HG03159 (cell line): ENCODE measurements around the gene PPP1R3F.

Source experiments
- ATAC-seq: cut with Tn5 transposase; IDR thresholded peaks from one replicate; pipeline ENCODE4 v1.9.1; 2021; ENCODE audit warnings: mild to moderate bottlenecking, moderate library complexity; ENCODE audit not compliant: unreplicated experiment

The PPP1R3F gene

GRCh38 chrX:49249071-49249470 lies 20.5 kb upstream of the PPP1R3F start:
- no peak for ATAC-seq

DNA sequence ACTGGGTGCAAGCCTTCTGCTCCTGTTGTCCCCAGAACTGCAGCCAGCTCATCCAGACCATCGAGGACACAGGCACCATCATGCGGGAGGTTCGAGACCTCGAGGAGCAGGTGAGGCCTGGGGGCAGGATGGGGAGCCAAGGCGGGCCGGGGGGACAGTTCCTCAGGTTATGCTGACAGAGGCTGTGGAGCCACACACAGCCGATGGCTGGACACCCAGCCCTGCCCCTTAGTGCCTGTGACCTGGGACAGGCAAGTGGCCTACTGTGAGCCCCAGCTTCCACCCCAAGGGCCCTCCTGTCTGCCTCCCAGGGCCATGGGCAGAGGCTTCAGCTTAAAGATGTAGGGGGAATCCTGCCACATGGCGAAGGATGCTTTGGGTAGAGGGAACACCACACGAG lies 20.0 kb upstream of the PPP1R3F start:
- no peak for ATAC-seq

DNA sequence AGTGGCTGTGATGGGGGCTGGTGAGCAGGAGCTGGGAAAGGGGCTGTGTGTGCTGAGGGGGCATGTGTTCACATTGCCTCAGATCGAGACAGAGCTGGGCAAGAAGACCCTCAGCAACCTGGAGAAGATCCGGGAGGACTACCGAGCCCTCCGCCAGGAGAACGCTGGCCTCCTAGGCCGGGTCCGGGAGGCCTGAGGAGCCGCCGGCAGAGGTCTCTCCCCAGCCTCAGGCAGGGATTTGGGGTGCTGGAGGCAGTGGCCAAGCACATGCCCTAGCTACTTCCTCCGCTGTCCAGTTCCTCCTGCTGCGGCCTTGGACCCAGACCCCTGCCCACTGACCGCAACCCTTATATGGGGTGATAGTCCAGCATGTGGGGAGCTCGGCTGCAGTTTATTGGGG lies 19.5 kb upstream of the PPP1R3F start:
- ATAC-seq, result no peak

GRCh38 chrX:49250578-49250977 lies 19.0 kb upstream of the PPP1R3F start:
- no peak for ATAC-seq

- no peak for ATAC-seq
These were observed 18.3 kb upstream of the PPP1R3F start for GRCh38 chrX:49251325-49251724.

DNA sequence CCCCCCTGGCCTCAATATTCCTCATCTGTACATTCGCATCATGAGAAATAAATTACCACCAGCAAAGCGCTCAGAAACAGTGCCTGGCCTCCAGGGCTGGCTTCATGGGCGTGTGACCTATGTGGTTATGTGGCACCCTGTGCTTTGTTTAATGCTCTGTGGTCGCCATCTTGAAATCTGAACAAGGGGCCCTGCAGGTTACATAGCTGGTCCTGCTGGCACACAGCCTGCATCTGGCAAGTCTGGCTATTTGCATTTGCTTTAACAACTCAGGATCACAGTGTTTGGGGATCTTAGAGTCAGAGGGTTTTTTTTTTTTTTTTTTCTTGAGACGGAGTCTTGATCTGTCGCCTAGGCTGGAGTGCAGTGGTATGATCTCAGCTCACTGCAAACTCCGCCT lies 15.0 kb upstream of the PPP1R3F start:
- no peak for ATAC-seq

- no peak for ATAC-seq
These were observed 13.2 kb upstream of the PPP1R3F start for GRCh38 chrX:49256268-49256995.

- ATAC-seq, result no peak
These were observed 12.4 kb upstream of the PPP1R3F start for GRCh38 chrX:49257074-49257790.

DNA sequence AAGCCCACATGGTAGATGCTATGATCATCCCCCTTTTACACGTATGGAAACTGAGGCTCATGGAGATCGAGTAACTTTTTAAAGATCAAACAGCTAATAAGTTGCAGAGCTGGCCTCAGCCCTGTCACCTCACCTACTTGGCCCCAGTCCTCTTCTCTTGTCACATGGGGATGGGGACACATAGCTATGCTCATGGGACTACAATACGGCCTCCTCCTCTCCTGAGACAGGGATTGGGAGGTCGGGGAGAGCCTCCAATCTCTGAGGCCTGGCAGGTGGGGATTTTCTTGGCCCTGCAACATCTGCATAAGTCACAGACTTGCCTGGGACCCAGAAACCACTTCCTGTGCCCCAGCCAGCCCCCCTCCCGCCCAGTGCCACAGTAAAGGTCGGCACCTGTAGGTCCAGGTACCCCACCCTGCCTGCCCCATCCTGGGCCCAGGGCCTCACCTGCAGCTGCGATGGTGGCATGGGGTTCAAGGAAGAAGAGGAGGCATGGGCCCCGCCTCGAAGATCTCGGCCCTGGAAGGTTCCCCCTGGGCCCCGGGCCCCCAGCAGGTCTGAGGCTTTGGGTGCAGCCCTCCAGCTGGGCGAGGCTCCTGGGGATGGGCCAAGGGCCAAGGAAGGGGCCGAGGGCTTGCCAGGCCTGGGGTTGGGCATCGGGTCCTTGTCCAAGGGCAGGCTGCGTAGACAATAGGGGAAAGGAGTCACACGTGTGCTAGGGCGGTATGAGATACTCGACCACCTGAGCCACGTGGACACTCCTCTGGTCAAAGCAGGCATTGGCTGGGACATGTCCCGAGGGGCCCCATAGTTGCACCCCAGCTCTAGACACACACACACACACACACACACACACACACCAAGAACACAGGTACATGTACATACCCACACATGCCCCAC lies 11.5 kb upstream of the PPP1R3F start:
- no peak for ATAC-seq

GRCh38 chrX:49258749-49259124 lies 10.9 kb upstream of the PPP1R3F start:
- no peak for ATAC-seq

DNA sequence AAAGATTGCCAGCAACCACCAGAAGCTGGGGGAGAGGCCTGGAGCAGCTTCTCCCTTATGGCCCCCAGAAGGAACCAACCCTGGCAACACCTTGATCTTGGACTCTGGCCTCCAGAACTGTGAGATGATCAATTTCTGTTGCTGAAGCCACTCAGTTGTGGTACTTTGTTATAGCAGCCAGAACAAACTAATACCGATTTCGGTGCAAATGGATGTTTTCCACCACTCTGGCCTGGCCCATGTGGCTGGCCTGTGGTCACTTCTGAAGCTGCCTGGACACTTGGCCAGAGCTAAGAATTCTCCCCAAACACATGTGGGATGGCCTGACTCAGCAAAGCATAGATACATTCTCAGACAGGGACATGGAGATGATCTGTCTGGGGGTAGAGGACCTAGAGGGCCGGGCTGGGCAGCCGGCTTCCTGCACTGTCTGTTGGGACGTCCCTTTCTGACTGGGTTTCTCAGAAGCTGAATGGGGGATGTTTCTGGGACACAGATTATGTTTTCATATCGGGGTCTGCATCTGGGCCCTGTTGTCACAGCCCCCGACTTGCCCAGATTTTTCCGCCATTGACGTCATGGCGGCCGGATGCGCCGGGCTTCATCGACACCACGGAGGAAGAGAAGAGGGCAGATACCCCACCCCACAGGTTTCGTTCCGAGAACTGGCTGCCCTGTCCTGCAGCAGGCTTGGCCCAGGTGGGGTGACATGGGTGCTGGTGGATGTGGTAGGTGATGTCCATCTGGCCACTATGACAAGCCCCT lies 9.2 kb upstream of the PPP1R3F start:
- no peak for ATAC-seq

- no peak for ATAC-seq
These were observed 7.0 kb upstream of the PPP1R3F start for GRCh38 chrX:49262603-49263002.

- ATAC-seq, result no peak
These were observed 6.0 kb upstream of the PPP1R3F start for GRCh38 chrX:49263631-49264030.

DNA sequence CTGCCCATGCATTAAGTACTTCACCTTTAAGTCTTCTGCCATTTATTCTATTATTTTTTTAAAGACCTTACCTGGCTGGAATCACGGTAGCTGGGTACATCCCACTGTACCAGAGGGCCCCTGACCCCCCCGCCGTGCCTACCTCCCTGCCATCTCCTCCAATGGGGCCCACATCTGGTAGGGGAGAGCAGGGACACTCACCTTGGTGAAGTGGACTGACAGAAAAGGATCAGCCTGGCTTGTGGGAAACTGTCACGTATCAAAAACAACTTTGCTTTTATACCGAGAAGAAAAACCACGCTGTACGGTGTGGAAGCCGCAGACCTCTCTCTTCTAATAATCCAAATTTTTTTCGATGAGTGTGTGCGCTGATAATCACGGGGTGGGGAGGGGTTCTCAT lies 5.1 kb upstream of the PPP1R3F start, which contains the start of gene FOXP3:
Gene FOXP3 (minus strand): TSS at position 251 of the 400 bp plus-strand sequence. CDS start 6,205 bp downstream, outside the sequence.
- ATAC-seq, result no peak

DNA sequence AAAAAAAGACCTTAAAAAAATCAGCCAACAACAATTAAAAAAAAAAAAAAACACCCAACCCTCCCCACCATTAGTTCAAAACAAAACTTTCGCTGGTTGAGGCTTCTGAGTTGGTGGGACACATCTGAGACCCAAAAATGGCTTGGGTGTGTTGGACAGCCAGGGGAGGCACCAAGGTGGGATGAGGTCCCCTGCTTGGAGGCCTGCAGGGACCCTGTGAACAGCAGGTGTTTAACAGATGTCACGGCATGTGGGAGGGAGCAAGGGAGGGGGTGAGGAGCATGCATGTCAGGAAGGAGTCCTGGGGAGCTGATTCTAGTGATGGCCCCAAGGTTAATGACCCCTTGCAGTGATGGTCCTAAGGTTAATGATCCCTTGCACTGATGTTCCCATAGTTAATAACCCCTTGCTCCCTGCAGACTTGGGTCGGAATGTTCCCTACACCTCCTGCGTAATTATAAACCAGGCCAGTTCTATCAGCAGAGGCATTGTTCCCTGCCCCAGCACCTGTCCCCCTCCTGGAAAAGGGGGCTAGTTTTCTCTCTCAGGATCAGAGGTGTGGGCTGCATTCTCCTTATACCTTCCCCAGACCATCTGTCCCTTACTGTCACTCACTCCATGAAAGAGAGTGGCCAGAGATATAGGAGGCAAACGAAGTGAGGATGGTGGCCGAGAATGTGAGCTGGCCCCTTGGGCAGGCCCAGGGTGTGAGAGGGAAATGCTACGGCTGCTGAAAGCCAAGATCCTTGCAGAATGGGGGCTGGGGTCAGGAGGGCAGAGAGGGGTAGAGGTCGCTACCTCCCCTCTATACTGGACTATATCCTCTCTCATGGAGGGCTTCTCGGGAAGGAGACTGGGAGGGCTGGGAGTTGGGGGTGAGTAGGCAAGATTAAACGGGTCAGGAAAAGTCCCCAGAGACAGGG lies 2.8 kb upstream of the PPP1R3F start:
- ATAC-seq, result no peak

DNA sequence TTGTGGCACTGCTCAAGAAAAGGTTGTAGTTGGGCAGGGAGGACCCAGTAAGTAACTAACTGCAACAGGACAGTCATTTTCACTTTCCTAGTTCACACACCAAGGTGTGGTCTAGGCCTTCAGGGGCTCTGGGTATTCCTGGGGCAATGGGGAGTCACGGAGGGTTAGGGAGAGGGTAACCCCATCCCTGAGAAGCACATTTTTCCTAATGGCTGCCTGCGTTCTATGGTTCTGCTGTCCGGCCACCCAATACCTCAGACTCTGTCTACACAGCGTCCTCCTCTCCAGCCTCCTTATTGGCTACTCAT lies 937 bp upstream of the PPP1R3F start:
- no peak for ATAC-seq

DNA sequence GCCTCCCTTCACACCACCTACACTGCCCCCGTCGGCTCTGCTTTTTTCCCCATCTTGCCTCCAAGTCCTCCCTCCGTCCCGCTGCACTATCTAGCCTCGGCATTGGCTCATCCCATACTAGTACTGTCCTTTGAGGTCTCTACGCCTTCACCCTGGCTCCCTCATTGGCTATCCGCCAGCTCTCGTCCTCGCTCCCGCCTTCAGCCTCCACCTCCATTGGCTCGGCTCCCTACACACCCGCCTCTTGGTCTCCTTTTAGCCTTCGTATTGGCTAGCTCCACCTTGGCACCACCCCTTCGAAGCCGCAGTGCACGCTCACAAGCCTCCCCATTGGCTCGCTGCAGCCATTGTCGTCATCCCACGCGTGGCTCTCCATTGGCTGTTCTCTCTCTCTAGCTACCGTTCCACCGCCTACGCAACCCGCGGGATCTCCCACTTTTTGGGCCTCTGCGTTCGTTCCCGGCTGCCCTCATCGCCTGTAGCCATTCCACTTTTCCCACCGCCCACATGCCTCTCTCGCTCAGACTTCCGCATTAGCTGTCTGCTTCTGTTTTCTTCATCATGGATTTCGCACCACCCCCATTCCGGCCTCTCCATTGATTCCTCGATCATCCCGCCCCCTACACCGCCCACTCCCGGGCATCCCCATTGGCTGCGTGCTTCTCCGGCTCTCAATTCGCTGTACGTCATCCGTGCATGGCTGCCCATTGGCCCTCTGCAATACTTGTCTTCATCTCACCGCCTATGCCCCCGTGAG lies 405 bp upstream of the PPP1R3F start:
- peak; percentile 83 for ATAC-seq

- no peak for ATAC-seq
These were observed 792 bp downstream of the PPP1R3F start for GRCh38 chrX:49270249-49270921.

DNA sequence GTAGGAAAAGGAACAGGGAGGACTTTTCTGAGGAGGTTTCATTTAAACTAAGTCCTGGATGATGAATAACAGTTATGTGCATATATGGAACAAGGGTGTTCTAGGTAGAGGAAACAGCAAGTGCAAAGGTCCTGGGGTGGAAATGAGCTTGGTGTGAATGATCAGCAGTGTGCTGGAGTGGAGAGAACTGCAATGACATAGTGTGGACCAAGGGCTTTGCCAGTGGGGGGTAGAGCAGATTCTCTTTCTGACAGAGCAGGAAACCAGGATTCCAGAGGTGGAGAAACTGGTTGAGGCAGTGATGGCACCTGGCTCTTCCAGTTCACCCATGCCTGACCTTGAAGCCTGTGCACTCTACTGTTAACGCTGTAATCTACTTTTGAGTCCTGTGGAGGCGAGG lies 1.7 kb downstream of the PPP1R3F start:
- no peak for ATAC-seq
